Stimulated activated CD8-positive, alpha-beta memory T cell treated with anti-CD3 and anti-CD28 coated beads, Interleukin-4, amount 100 ng/mL, for 24 hours (primary cell): ENCODE measurements around the gene COX7A2L.
"Not testable (repeated sequence)": the region's sequence is repeated elsewhere in the genome, so short reads cannot be mapped to it uniquely, and the experiment has no call there.

Experiments
- DNase-seq: peaks from one replicate; pipeline ENCODE4 v3.0.0-alpha.2; 2020; ENCODE audit warnings: low read depth

COX7A2L gene

DNA sequence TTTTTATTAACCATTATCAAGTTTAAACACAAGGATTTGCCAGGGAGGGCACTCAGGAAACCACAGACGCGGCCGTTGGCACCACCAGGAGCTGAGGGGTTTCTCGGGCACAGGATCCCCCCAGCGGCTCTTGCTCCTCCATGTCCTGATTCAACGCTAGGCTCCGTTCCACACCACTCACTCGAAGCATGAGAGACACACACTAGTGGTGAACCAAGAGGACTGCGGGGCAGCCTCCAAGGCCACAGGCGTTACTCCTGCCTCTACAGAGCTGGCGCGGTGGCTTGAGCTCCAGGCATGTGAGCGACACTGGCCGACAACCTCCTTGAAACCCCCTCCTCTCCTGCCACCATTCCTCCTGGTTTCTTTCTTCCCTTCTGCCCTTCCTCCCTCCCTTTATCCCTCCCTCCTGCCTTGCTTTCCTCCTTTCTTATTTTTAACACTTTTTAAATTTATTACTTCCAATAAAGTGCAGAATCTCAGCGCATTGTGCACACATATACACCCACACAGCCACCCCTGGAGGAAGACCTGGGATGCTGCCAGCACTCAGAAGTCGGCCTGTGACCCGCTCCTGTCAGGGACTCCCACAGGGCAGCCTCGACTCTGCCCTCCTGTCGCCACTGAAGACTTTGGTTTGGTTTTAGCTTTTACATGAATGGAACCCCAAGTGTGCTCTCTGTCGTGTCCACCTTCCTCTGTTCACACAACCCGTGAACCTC is 21.7 kb downstream of the COX7A2L start:
- no peak for DNase-seq

DNA sequence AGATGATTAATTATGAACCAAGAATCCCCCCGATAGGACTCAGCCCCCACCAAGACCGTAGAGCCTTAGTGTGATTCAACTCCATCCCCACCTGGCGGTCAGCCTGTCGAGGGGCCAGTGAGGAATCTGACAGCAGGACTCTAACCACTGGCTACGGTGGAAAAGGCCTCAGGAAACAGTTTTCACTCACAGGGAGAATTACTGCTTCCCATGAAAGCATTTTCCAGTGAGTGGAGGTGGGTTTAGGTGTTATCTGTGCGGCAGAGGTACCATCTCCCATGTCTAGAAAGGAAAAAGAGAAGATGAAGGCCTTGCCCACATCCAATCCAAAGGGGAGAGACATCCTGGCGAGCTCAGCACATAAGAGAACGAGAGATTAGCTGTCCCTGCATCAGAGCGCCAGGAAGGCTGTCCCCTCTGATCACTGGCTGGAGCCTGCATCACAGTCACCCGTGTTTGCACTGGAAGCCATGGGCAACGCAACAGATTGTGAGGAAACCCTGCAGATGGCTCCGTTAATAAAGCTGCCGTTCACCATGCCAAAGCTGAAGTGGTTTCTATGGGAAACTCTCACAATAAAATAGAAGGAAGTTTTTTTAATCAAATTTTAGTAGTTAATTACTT is 22.3 kb downstream of the COX7A2L start:
- no peak for DNase-seq

DNA sequence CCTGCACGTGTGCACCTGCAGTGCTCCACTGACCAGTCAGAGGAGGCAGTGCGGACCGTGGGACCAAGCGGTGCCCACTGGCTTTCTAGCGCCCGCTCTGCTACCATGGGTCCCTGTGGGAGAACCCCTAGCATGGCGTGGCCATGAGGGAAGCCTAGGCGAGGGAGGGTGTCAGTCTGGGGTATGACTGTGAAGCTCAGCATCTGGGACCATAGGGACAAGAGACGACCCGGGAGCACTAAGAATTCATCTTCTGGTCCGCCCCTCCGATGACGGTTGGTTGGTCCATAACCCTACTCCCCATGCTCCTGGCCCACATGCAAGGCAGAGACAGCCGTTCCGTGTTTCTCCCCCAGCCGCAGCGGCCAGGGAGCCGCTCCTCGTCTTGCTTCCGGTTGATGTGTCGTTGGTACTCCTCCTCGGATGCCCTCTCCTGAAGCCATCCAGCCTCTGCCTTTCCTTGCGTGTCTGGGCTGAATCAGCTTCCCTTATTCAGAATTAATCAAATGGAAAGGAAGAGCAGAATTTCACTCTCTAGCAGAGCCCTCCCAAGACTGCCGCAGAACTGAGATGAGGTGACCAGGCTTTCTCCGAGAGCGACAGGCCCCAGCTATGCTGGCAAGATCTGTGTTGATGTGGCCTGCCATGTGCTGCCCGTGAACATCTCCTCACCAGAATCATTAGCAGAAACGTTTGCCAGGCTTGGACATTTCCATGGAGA is 23.0 kb downstream of the COX7A2L start:
- no peak for DNase-seq

DNA sequence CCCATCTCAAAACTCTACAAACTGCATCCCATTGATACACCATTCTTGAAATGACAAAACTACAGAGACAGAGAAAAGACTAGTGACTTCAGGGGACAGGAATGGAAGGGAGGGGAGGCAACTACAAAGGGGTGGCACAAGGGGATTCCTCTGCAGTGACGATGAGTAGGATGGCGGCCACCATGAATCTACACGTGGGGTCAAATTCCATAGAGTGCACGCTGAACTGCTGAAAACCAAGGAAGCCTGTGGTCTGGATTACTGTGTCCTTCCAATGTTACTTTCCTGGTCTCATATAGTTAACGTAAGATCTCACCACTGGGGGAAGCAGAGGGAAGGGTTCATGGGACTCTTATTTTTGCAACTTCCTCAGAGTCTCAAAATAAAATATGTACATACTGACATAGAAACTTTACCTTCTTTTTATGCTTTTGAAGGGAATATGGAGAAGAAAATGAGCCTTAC is 23.6 kb downstream of the COX7A2L start:
- DNase-seq, result no peak

DNA sequence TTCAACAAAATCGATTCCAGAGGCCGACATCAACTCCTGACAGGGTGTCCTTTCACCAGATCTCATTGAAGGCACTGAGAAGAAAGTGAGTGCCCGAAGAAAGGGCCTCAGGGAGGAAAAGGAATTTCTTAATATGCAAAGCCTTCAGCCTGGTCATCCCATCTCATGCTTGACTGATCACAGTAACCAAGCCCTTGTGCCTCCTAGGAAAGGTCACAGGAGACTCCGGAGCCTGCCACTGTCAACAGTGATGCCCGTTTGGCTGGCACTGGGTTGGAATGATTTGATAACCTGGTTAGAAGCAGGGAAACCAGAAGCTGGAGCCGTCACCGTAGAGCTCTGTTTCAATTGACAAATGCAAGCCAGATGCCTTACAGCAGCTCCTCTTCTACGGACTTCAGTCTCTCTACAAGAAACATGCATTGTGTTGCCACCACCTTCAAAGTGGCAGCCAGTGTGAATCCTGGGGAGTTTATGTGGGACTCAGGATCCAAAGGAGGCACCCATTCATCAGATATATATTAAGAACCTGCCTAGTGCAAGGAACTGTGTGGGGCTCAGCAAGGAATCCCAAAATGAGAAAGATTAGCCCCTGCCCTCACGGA is 24.6 kb downstream of the COX7A2L start:
- no peak for DNase-seq

DNA sequence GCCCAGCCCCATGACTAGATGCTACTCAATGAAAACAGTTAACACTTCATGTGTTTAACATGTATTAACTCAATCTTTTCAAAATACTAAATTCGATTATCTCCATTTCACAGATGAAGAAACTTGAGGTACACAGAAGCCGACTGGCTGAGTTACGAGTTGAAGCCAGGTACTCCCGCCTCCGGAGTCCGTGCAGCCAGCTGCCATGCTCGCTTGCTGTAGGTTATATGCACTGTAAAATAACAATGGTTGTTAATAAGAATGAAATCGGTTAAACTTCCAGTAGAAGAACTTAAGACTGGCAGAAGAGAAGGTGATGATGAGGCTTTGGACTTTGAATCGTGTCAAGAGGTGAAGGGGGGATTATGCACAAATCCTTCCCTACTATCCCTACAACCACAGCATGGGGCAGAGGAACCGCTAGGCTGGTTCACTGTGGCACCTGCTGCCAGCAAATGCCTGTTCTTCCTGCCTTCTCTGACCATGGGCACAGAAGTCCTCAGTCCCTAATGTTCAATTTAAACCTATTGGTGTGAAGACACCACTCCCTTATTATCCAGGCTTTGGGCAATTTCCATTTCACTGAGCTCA is 25.4 kb downstream of the COX7A2L start:
- no peak for DNase-seq

DNA sequence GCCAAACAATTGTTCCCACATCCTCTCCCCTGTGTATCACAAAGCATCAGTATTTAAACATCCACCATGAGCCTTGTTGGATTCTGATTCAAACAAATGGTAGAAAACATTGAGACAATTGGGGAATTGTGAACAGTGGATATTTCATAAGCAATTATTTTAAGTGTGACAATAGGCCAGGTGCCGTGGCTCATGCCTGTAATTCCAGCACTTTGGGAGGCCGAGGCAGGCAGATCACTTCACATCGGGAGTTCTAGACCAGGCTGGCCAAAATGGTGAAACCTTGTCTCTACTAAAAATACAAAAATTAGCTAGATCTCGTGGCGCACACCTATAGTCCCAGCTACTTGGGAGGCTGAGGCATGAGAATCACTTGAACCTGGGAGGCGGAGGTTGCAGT is 26.2 kb downstream of the COX7A2L start:
- not testable (repeated sequence) for DNase-seq

DNA sequence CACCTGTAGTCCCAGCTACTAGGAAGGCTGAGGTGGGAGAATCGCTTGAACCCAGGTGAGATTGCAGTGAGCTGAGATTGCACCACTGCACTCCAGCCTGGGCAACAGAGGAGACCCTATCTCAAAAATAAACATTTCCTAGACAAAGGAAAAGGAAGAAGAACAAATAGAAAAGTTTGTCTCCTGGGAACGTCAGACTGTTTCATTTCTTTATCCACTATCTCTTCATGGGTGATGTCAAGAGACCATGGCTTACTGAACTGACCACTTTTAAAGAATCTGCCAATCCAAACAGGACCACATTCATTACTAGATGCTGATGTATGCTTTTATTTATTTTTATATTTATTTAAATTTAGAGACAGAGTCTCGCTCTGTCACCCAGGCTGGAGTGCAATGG is 26.8 kb downstream of the COX7A2L start:
- no peak for DNase-seq

DNA sequence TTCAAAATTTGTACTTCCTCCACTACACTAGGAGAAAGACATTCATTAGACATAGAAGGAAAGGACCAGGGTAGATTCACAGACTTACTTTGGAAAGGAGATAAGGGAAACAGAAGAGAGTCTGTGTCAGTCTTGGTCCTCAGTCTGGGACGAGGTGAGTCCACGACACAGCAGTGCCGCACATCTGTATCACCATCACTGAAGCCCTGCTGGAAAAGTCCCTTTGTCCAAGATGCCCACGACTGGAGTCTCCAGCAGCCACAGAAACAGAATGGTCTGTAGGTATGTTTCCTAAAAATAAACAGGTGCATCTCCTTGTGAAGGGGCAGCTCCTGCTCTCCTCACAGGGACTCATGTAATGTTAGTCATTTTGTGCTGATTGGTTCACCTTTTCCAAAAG is 27.4 kb downstream of the COX7A2L start:
- no peak for DNase-seq

DNA sequence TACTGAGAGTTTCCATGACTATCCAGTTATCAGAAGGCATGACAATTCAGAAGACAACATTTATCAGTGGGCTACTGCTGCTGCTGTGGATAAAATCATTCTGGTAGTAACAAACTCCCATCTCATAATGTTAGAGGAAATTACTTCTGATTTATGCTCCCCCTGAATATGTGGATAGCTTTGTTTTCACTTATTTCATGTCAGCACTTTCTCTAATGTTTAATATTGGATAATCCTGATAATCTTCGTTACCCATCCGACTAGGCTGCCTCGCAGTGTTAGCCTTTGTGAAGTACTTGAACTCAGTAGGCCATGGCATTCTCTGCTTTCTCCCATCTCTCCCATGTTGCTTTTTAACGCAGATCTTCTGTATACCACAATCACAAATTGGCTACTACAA is 28.4 kb downstream of the COX7A2L start:
- no peak for DNase-seq

DNA sequence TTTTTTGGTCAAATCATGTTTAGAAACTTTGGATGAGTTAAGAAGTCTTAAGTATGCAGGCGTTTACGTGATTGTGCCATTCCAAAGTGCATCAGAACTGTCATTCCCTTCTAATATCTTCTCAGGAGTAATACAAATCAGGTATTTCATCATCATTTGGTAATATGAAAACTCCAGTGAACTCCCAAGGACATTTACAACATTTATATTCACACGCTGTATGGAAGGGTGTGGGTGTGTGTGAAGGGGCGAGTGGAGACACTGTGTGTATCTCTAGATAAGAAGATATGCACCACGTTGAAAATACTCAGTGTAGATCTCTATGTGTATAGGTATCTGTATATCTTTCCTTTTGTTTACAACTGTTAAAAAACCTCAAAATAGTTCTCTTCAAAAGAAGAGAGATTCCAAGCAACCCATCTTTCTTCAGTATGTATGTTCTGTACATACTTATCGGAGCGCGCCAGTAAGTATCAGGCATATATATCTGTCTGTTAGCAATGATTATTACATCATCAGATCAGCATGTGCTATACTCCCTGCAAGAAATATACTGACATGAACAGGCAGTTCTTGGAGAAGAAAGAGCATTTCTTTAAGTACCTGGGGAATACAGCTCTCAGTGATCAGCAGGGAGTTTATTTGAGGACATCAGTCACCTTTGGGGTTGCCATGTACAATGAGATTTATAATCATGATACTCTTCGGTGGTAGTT is 29.3 kb downstream of the COX7A2L start:
- no peak for DNase-seq

DNA sequence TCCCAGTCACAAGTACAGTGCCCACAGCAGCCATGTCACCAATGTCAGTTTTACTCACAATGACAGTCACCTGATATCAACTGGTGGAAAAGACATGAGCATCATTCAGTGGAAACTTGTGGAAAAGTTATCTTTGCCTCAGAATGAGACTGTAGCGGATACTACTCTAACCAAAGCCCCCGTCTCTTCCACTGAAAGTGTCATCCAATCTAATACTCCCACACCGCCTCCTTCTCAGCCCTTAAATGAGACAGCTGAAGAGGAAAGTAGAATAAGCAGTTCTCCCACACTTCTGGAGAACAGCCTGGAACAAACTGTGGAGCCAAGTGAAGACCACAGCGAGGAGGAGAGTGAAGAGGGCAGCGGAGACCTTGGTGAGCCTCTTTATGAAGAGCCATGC is 31.3 kb downstream of the COX7A2L start:
- no peak for DNase-seq

DNA sequence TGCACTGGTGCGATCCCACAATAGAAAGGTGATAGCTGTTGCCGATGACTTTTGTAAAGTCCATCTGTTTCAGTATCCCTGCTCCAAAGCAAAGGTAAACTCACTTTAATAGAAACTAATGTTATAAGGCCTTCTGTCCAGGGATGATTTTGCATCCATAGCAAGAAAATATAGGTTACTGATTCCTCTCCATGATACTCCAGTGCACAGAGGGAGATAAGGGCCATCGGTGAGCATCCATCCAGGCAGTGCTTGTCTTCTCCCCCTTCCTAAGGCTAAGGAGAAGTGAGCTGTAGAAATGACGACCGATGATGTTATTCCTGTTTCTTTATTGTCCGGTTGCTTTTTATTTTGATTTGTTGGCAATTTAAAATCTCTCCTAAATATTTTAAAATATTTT is 32.1 kb downstream of the COX7A2L start:
- no peak for DNase-seq

DNA sequence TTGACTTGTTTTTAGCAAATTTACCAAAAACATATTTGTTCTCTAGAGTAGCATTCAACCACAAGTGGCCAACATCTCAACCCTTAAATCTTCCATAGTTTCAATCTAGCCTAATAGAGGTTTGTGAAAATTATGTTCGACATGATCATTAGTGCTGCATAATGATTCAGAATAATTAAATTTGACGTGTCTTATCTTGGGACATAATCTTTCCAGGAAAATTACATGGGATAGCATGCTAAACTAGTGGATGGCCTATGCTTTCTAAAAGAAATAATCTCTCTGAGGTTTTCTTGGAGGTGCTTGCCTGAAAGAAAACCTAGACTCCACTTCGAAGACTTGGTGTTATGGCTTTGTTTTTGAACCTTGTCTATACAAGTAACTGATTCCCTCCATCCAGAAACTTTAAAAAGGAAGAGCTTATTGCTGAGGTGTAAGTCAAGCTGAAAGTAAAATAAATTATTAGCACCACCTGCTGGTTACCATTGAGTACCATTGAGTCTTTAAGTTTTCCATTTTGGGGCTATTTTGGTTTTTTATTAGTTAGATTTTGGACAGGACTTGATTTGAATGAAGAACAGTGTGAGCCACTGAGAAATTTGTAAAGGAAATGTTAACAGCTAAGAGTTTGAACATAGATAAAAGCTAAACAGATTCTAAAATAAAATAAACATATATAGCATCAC is 32.7 kb downstream of the COX7A2L start:
- no peak for DNase-seq

DNA sequence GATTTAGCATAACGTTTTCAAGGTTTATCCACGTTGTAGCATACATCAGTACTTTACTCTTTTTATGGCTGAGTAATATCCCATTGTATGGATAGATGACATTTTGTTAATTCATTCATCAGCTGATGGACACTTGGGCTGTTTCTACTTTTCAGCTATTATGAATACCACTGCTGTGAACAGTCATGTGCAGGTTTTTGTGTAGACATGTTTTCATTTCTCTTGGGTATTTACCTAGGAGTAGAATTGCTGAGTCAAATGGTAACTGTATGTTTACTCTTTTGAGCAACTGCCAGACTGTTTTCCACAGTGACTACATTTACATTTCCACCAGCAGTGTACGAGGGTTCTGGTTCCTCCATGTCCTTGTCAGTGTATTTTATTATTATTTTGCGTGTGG is 33.9 kb downstream of the COX7A2L start:
- DNase-seq, result no peak

DNA sequence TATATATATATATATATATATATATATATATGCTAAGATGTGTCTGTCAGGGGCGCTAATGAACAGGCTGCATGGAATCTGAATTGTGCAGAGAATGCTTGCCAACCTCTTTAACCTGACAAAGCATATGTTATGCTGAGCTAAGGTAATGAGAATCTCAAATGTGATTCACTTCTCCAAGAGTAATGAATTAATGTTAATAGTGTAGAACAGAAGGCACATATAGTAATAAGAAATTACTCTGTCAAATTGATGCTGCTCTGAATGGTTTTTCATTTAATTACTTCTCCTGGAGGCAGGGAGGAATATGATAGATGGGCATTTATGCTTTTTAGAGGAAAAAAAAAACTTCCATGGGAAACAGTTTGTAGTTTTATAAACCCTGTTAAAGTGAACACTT is 35.4 kb downstream of the COX7A2L start:
- no peak for DNase-seq

DNA sequence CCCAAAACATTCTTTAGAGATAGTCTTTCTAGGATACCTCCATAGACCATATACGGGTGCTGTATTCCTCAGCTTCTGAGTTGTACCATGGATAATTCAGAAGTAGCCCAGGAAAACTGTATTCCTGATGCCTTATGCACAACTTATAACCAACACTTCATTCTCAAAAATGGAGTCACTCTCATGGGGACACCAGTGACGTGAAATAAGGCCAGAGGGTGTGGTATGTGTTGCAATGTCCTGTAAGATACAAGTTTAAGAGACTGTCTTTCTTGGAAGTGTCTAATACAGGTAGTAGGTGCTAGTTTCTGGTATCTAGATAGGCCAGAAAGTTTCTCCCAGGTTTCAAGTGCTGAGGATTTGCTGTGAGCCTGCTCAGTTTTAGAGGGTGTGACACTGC is 36.1 kb downstream of the COX7A2L start:
- no peak for DNase-seq

DNA sequence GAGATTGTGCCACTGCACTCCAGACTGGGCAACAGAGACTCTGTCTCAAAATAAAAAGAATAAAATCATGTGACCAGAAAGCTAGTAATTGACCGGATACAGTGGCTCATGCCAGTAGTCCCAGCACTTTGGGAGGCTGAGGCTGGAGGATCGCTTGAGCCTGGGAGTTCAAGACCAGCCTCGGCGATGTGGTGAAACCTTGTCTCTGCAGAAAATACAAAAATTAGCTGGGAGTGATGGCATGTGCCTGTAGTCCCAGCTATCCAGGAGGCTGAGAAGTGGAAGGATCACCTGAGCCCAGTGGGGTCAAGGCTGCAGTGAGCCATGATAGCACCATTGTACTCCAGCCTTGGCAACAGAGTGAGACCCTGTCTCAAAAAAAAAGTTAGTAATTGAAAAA is 36.8 kb downstream of the COX7A2L start:
- no peak for DNase-seq

DNA sequence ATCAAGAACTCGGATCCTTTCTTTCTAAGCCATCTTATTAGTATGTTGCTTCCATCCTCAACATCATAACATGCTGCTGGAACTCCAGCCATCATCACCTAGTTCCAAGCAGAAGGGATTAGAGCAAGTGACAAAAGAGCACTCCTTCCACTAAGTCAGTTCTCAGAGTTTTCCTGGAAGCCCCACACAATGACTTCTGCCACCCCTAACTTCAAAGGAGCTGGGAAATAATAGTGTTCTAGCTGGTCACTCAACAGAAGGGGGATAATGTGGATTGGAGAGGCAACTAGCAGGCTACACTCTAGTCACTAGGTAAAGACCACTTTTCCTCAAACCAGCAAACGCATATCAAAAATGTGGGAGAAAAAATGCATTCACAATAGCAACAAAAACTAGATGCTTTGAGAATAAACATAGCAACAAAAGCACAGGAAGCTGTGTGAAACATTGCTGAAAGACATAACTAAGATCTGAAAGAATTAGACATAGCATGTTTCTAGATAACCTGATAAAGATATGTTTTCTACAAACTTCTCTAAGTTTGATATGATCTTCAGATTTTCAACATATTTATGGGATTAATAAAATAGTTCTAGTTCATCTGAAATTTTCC is 39.5 kb downstream of the COX7A2L start:
- no peak for DNase-seq

DNA sequence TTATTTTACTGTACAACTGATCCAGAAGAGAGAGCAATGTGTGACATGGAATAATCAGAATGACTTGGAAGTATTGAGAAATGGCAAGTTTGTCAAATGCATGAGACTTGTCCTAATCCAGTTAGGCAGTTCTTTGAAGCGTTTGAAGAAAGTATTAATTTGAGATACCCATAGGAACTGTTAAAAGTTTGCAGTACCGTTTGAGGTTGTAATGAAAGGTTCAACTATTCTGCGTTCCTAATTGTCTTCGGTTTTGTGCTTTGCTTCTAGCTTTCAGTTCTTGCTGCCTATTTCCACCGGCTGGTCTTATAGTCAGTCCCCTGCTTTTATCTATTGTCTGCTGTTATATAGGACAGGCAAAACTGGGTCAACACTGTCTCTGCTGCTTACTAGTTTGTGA is 41.8 kb downstream of the COX7A2L start:
- no peak for DNase-seq

DNA sequence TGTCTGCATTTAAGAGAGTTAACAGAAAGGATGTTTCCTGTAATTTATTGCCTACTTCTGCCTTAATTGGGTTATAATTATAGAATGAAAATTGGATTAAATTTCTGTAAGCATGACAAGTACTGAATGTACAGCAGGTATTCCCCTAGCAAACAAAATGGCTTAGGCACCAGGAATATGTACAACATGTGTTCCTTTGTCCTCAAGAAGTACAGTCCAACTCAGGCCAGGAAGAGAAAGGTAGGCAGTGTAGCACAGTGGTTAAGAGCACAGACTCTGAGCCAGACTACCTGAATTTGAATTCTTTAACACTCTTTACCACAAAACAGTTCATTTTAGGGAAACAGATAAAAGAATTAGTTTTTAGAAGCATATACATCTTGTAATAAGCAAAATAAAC is 43.1 kb downstream of the COX7A2L start:
- no peak for DNase-seq
